D721Med (cell line): ENCODE measurements around the gene GJB3.

ENCODE experiments used
- DNase-seq: peaks from one replicate; pipeline ENCODE4 v3.0.0; 2011; ENCODE audit warnings: low spot score; ENCODE audit not compliant: insufficient read length
- FAIRE-seq: peaks from 2 replicates; lab custom pipeline; 2011; peaks lifted over from hg19 to GRCh38; lab: Jason Lieb, UNC
- TF ChIP-seq, protein P1 (sequence below): IDR thresholded peaks from 2 replicates; pipeline ENCODE4 v1.5.1; 2012; ENCODE audit warnings: mild to moderate bottlenecking, control low read depth; ENCODE audit not compliant: insufficient read depth; ENCODE audit errors: missing control alignments

The GJB3 gene

DNA sequence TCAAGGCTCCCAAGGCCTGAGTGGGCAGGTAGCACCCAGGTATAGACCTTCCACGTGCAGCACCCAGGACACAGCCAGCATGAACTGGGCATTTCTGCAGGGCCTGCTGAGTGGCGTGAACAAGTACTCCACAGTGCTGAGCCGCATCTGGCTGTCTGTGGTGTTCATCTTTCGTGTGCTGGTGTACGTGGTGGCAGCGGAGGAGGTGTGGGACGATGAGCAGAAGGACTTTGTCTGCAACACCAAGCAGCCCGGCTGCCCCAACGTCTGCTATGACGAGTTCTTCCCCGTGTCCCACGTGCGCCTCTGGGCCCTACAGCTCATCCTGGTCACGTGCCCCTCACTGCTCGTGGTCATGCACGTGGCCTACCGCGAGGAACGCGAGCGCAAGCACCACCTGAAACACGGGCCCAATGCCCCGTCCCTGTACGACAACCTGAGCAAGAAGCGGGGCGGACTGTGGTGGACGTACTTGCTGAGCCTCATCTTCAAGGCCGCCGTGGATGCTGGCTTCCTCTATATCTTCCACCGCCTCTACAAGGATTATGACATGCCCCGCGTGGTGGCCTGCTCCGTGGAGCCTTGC is 19.7 kb upstream of the GJB3 start:
- FAIRE-seq = no peak
- no peak for DNase-seq
- TF ChIP-seq, protein P1, sequence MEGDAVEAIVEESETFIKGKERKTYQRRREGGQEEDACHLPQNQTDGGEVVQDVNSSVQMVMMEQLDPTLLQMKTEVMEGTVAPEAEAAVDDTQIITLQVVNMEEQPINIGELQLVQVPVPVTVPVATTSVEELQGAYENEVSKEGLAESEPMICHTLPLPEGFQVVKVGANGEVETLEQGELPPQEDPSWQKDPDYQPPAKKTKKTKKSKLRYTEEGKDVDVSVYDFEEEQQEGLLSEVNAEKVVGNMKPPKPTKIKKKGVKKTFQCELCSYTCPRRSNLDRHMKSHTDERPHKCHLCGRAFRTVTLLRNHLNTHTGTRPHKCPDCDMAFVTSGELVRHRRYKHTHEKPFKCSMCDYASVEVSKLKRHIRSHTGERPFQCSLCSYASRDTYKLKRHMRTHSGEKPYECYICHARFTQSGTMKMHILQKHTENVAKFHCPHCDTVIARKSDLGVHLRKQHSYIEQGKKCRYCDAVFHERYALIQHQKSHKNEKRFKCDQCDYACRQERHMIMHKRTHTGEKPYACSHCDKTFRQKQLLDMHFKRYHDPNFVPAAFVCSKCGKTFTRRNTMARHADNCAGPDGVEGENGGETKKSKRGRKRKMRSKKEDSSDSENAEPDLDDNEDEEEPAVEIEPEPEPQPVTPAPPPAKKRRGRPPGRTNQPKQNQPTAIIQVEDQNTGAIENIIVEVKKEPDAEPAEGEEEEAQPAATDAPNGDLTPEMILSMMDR = no peak

DNA sequence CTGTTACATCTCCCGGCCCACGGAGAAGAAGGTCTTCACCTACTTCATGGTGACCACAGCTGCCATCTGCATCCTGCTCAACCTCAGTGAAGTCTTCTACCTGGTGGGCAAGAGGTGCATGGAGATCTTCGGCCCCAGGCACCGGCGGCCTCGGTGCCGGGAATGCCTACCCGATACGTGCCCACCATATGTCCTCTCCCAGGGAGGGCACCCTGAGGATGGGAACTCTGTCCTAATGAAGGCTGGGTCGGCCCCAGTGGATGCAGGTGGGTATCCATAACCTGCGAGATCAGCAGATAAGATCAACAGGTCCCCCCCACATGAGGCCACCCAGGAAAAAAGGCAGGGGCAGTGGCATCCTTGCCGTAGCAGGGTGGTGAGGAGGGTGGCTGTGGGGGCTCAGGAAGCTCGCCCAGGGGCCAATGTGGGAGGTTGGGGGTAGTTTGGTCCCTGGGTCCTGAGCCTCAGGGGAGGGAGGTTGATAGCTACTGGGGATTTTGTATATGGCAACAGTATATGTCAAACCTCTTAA is 19.2 kb upstream of the GJB3 start:
- DNase-seq (no peak), FAIRE-seq (no peak)
- TF ChIP-seq, protein P1 = no peak

DNA sequence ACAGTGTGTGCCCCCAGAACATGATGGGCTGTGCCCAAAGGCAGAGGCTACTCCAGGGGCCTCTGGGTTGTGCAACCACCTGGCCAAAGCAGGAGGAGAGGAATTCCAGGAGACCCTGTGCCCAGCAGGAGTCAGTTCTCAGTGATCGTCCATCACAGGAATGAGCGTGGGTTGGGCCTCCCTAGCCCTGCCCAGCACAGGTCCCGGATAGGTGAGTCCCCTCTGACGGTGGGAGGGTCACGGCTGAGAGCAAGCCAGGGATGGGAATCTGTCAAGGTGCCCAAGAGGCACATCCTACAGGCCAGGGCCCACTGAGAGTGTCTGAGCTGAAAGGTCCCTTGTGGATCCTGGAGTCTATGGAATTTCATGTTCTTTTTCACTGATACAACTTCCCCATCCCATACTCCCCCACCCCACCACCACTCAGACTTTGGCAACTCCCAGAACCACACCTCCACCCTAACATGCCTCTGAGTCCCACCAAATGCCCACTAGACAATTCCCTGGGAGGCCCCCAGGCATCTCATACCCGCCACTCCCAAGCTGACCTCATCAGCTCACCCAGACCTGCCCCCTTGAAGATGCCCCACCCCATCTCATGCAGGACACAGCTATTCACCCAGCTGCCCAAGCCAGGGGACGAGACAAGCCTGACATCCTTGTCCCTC is 18.4 kb upstream of the GJB3 start:
- DNase-seq (no peak), FAIRE-seq (no peak)

DNA sequence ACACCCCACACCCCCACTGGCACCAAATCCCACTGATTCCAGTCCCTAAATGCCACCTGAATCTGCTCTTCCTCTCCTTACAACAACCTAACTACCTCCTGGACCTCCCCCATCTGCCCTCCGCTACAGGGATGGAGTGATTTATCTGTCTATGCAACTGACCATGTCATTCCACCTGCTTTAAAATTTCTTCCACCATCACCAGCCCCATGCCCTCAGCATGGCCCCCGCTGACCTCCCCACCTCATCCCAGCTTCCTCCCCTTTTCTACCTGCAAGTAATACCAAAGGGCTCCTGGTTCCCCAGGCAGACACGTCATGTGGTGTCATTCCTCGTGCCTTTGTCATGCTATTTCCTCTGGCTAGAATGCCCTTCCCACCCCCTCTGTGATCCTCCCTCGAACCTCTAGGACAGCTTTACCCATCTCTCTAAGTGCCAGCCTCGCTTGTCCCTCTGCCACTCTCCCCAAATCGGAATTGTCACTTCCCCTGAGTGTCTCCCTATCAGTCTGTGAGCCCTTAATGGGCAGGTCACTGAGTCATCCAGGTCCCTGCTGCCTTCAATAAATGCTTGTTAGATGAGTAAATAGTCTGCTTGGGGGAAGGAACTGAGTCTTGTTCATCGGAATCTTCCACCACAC is 17.8 kb upstream of the GJB3 start:
- TF ChIP-seq, protein P1 = no peak
- DNase-seq (no peak), FAIRE-seq (no peak)

More for the DNA sequence above, 18.4 kb upstream of the GJB3 start:
- TF ChIP-seq, protein P1 = no peak

DNA sequence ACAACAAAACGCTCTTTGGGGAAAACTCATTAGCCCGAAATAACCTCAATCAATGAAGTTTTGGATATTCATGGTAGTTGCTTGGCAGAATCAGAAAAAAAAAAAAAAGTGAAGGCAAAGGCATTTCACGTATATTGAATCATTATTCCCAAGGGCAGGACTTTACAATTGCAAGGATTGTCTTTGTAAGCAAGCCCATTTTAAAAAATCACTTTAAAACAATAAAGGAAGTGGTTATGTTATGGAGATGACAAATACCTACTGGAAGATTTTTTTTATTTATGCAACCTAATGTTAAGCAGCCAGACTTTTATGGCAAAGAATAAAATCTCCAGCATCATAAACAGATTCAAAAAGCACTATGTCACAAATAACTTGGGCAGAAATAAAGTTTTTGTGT is 12.2 kb upstream of the GJB3 start:
- DNase-seq = no peak
- TF ChIP-seq, protein P1 = no peak
- no peak for FAIRE-seq

DNA sequence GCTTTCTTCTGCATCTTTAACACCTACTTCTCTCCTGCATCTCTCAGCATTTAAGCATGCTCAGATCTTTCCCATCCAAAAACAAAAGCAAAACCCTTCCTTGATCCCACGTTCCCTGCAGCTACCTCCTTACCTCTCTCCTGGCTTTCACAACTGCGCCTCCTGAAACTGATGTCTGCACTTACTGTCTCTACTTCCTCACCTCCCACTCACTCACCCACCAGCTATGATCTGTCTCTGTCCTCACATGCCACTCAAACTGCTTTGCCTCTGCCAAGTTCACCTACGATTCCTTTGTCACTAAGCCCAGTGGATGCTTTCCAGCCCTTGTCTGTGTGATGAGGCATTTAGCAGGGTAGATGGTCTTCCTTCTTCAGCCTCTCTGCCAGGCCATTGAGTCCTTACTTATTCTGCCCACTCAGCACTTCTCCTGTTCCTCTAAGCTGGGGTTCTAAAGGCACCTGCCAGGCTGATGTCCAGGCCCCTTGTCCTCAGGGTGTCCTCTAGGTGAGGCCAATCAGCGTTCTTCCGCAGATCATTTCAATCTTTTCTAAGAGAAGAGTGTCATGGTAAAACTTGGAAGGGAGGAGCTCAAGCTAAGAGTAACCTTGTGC is 10.0 kb upstream of the GJB3 start:
- TF ChIP-seq, protein P1 = no peak
- FAIRE-seq = no peak
- no peak for DNase-seq
